Uterus (tissue), 4 donors: ENCODE results near the gene PPP3R1. TPM values are rescaled to one million over a fixed set of nuclear protein-coding genes. Genes with fewer than 3 reads are reported as not detected.

Experiments used
- DNase-seq, 2 donors: peaks; one replicate each; pipeline ENCODE4 v3.0.0-alpha.2; 2019 to 2020
- H3K27ac ChIP-seq, 2 donors: fragments of 200-600 bp; sonication (generic); 1 replicate in 1 of 2; 2 replicates in 1 of 2; pipeline ENCODE4 v1.5.1; 2016 to 2018
- H3K27me3 ChIP-seq, 2 donors: fragments of 200-600 bp; sonication (generic); one replicate each; pipeline ENCODE4 v1.5.1; 2018 to 2019; ENCODE audit warnings: control low read depth in 1 of 2
- H3K36me3 ChIP-seq, 2 donors: fragments of 200-600 bp; sonication (generic); one replicate each; pipeline ENCODE4 v1.5.1; 2019; ENCODE audit warnings: control low read depth in 1 of 2
- H3K4me1 ChIP-seq, 2 donors: fragments of 200-600 bp; sonication (generic); one replicate each; pipeline ENCODE4 v1.5.1; 2018 to 2019; ENCODE audit warnings: control low read depth in 1 of 2
- H3K4me3 ChIP-seq, 2 donors: fragments of 200-600 bp; sonication (generic); 1 replicate in 1 of 2; 2 replicates in 1 of 2; pipeline ENCODE4 v1.5.1; 2018 to 2019; ENCODE audit warnings: mild to moderate bottlenecking in 1 of 2
- H3K9me3 ChIP-seq, 2 donors: fragments of 200-600 bp; sonication (generic); one replicate each; pipeline ENCODE4 v1.5.1; 2019; ENCODE audit warnings: control low read depth in 1 of 2
- CTCF ChIP-seq, 4 experiments: fragments of 200-600 bp in 2 of 4; fragments of 450-650 bp in 2 of 4; sonication (generic) in 2 of 4; IDR thresholded peaks; one replicate each; pipeline ENCODE4 v1.5.1; 2016 to 2019; ENCODE audit warnings: antibody characterized with exemption in 4 of 4, mild to moderate bottlenecking in 2 of 4, moderate library complexity in 1 of 4
- POLR2A ChIP-seq, 2 donors: fragments of 450-650 bp; IDR thresholded peaks; one replicate each; pipeline ENCODE4 v1.6.1; 2016; ENCODE audit warnings: antibody characterized with exemption in 2 of 2, mild to moderate bottlenecking in 1 of 2, moderate library complexity in 1 of 2
- intact Hi-C: fragments of 100-400 bp; cut with DNase I; formaldehyde crosslinking; loops from one replicate; pipeline ENCODE4 v1.15.1; 2023; ENCODE audit warnings: low total_unique reads
- total RNA-seq, 4 donors: library from RNA; depleted of rRNA in 3 of 4; stranded (reverse); fragments of >200 nt in 3 of 4; gene quantifications; one replicate each; pipeline versions ENCODE4 v1.1.0 to v1.2.4, GENCODE V29; 2014 to 2023
- donor health status: DM: yes; HTN: yes; CAD: no.

PPP3R1 gene
- total RNA-seq, 4 donors from 2014 or later, result 9.7 to 67.9 (median 56.0) TPM

GRCh38 chr2:68167186-68167585 lies 85.1 kb downstream of the PPP3R1 start:
- H3K36me3 ChIP-seq, result no peaks in the 10 kb centered on the region
- no peak overlapping the region for H3K4me3 ChIP-seq
- TF ChIP-seq CTCF (IDR thresholded peaks at IDR 0.05) (no peak), POLR2A (IDR thresholded peaks at IDR 0.05) (no peak)
- H3K27ac ChIP-seq, result no peak overlapping the region
- no peak for DNase-seq
- intact Hi-C loops, result no loop called here
- H3K27me3 ChIP-seq, result no peaks in the 10 kb centered on the region
- H3K4me1 ChIP-seq, result no peaks in the 10 kb centered on the region
- no peaks in the 10 kb centered on the region for H3K9me3 ChIP-seq

- Histone ChIP-seq H3K27ac (no peak overlapping the region), H3K27me3 (no peaks in the 10 kb centered on the region), H3K36me3 (no peaks in the 10 kb centered on the region), H3K9me3 (no peaks in the 10 kb centered on the region), H3K4me1 (peaks cover 0 to 7% of the 10 kb centered on the region in 2 donors), H3K4me3 (no peak overlapping the region)
- intact Hi-C loops, result no loop called here
- DNase-seq, result no peak
- TF ChIP-seq CTCF (IDR thresholded peaks at IDR 0.05), result no peak
- no peak for TF ChIP-seq POLR2A (IDR thresholded peaks at IDR 0.05)
Observed at GRCh38 chr2:68163641-68164040, 88.7 kb downstream of the PPP3R1 start.

- Histone ChIP-seq H3K36me3 (no peaks in the 10 kb centered on the region), H3K27me3 (no peaks in the 10 kb centered on the region), H3K9me3 (no peaks in the 10 kb centered on the region), H3K27ac (peak overlapping the region; percentile 89 to 97), H3K4me3 (peak overlapping the region; percentile 91), H3K4me1 (peaks cover 0 to 10% of the 10 kb centered on the region in 2 donors)
- no peak for TF ChIP-seq CTCF (IDR thresholded peaks at IDR 0.05)
- no peak for TF ChIP-seq POLR2A (IDR thresholded peaks at IDR 0.05)
- DNase-seq, result no peak
- intact Hi-C loops, result no loop called here
Observed at GRCh38 chr2:68158134-68158447, 94.2 kb downstream of the PPP3R1 start.

- no peaks in the 10 kb centered on the region for H3K27me3 ChIP-seq
- H3K9me3 ChIP-seq, result no peaks in the 10 kb centered on the region
- peak within 1 kb of the TSS; percentile 89 to 97 for H3K27ac ChIP-seq
- peaks cover 0 to 10% of the 10 kb centered on the region in 2 donors for H3K4me1 ChIP-seq
- DNase-seq, result peak; percentile 95 to 96
- TF ChIP-seq CTCF (IDR thresholded peaks at IDR 0.05) (peak in 3 of 4 experiments; percentile 8 to 34 (median 14)), POLR2A (IDR thresholded peaks at IDR 0.05) (peak in 1 of 2 donors; percentile 37)
- H3K4me3 ChIP-seq, result peak within 1 kb of the TSS; percentile 91
- no peaks in the 10 kb centered on the region for H3K36me3 ChIP-seq
- intact Hi-C loops, result no loop called here
Observed at GRCh38 chr2:68157402-68158133, 94.8 kb downstream of the PPP3R1 start, which contains the start of gene PNO1. PNO1 (plus strand) TSS chr2:68157888; CDS start chr2:68157935, 47 bp downstream.

- no peak for DNase-seq
- intact Hi-C loops, result no loop called here
Observed at GRCh38 chr2:68157002-68157401, 95.3 kb downstream of the PPP3R1 start.

More at GRCh38 chr2:68157002-68157401, 95.3 kb downstream of the PPP3R1 start:
- Histone ChIP-seq H3K36me3 (no peaks in the 10 kb centered on the region), H3K4me3 (peak overlapping the region; percentile 91), H3K27ac (peak overlapping the region; percentile 89 to 97), H3K9me3 (no peaks in the 10 kb centered on the region), H3K27me3 (no peaks in the 10 kb centered on the region), H3K4me1 (peaks cover 0 to 10% of the 10 kb centered on the region in 2 donors)
- TF ChIP-seq CTCF (IDR thresholded peaks at IDR 0.05) (no peak), POLR2A (IDR thresholded peaks at IDR 0.05) (no peak)
